T1000 (cell line): ENCODE data around the gene OR2V2.

ENCODE experiments used
- DNase-seq: peaks from one replicate; lab custom pipeline; 2025; ENCODE audit warnings: mixed read lengths; lab: John Stamatoyannopoulos, UW

Gene OR2V2

GRCh38 chr5:181207214-181207959 lies 60.0 kb downstream of the OR2V2 start:
- DNase-seq, result no peak

GRCh38 chr5:181207960-181208253 lies 60.5 kb downstream of the OR2V2 start:
- no peak for DNase-seq
